Gastroesophageal sphincter (tissue), 3 donors: ENCODE data around the gene SARS1.

Source experiments
- POLR2A ChIP-seq, 2 donors: fragments of 450-650 bp; IDR thresholded peaks; one replicate each; pipeline ENCODE4 v1.6.1; 2017; ENCODE audit warnings: antibody characterized with exemption in 2 of 2, mild to moderate bottlenecking in 2 of 2, moderate library complexity in 1 of 2
- TF ChIP-seq, protein P1 (sequence below), 4 experiments: fragments of 200-600 bp in 2 of 4; fragments of 450-650 bp in 2 of 4; sonication (generic) in 1 of 4; IDR thresholded peaks; one replicate each; pipeline ENCODE4 v1.5.1; 2017 to 2019; ENCODE audit warnings: antibody characterized with exemption in 4 of 4, mild to moderate bottlenecking in 2 of 4, moderate library complexity in 2 of 4

DNA sequence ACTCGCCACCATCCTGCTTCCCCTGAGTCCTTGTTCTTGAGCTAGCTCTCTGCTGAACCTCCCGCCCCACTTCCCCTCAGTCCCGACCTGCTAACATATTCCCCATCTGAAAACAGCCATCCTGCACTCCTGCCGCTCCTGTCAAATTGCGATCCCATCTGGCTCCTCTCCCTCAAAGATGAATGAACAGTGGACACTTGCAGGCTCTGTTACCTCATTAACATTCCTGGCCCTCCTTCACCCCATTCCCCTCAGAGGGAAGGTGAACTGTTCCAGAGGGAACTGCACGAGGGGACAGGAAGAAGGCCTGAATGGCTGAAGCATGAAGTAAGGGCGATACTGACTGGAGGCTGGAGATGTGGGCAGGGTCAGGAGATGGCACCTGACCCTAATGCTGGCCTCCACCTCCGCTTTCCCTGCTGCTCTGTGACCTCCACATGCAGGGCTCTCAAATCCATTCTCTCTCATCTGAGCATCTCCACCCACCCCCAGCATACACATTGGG is 28.2 kb downstream of the SARS1 start:
- TF ChIP-seq, protein P1, sequence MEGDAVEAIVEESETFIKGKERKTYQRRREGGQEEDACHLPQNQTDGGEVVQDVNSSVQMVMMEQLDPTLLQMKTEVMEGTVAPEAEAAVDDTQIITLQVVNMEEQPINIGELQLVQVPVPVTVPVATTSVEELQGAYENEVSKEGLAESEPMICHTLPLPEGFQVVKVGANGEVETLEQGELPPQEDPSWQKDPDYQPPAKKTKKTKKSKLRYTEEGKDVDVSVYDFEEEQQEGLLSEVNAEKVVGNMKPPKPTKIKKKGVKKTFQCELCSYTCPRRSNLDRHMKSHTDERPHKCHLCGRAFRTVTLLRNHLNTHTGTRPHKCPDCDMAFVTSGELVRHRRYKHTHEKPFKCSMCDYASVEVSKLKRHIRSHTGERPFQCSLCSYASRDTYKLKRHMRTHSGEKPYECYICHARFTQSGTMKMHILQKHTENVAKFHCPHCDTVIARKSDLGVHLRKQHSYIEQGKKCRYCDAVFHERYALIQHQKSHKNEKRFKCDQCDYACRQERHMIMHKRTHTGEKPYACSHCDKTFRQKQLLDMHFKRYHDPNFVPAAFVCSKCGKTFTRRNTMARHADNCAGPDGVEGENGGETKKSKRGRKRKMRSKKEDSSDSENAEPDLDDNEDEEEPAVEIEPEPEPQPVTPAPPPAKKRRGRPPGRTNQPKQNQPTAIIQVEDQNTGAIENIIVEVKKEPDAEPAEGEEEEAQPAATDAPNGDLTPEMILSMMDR (IDR thresholded peaks at IDR 0.05) = no peak
- TF ChIP-seq POLR2A (IDR thresholded peaks at IDR 0.05) = no peak
